Endothelial cell of umbilical vein (primary cell): ENCODE measurements around the gene CFC1. TPM values are rescaled to one million over a fixed set of nuclear protein-coding genes. Genes with fewer than 3 reads are reported as not detected.
"Not testable (repeated sequence)": the region's sequence is repeated elsewhere in the genome, so short reads cannot be mapped to it uniquely, and the experiment has no call there.

Experiments
- BruUV-seq: library from RNA; stranded (reverse); fragments of 400-500 nt; replicated peaks from 2 replicates; lab custom pipeline; 2021; lab: Mats Ljungman, UMichigan
- CTCF ChIA-PET: fragments of 300-600, 350-600 bp; sonication (Branson Sonifier 250); formaldehyde crosslinking; loops from one replicate; lab custom pipeline; 2021; ENCODE audit warnings: antibody characterized with exemption, inconsistent platforms; lab: Charles Lee
- POLR2A ChIA-PET: fragments of 300-600, 350-600 bp; sonication (Branson Sonifier 250); formaldehyde crosslinking; loops from one replicate; lab custom pipeline; 2021; ENCODE audit warnings: antibody characterized with exemption, inconsistent platforms; lab: Charles Lee
- DNase-seq: peaks from one replicate; pipeline ENCODE4 v3.0.0-alpha.2; 2011; ENCODE audit warnings: low read depth, low spot score
- FAIRE-seq: peaks from 2 replicates; lab custom pipeline; 2011; peaks lifted over from hg19 to GRCh38; lab: Jason Lieb, UNC
- H2AFZ ChIP-seq: 2 replicates; pipeline ENCODE4 v1.6.0; 2012; ENCODE audit warnings: low read depth, low read length, control low read depth, inconsistent platforms
- H3K27ac ChIP-seq: 2 replicates; pipeline ENCODE4 v1.5.1; 2011; ENCODE audit warnings: low read depth, mild to moderate bottlenecking, control low read depth, low read length, moderate library complexity; ENCODE audit not compliant: insufficient read depth
- H3K27me3 ChIP-seq, 2 experiments: 2 replicates each; pipeline versions ENCODE4 v1.6.0 to v1.6.1; 2011; ENCODE audit warnings: low read length in 2 of 2, mixed read lengths in 1 of 2; ENCODE audit not compliant: control insufficient read depth in 2 of 2, insufficient read depth in 2 of 2
- H3K36me3 ChIP-seq, 2 experiments: 2 replicates in 1 of 2; 3 replicates in 1 of 2; pipeline ENCODE4 v1.5.1; 2011; ENCODE audit warnings: low read length in 2 of 2, mild to moderate bottlenecking in 1 of 2, moderate library complexity in 1 of 2; ENCODE audit not compliant: control insufficient read depth in 2 of 2, insufficient read depth in 2 of 2; ENCODE audit errors: extremely low read depth in 1 of 2
- H3K4me1 ChIP-seq: 3 replicates; pipeline ENCODE4 v1.5.1; 2011; ENCODE audit warnings: mild to moderate bottlenecking, low read length; ENCODE audit not compliant: control insufficient read depth, insufficient read depth; ENCODE audit errors: extremely low read depth
- H3K4me2 ChIP-seq: 2 replicates; pipeline ENCODE4 v1.6.1; 2011; ENCODE audit warnings: low read length, control low read depth, mixed read lengths; ENCODE audit not compliant: insufficient read depth
- H3K4me3 ChIP-seq, 3 experiments: fragments of 200-600 bp in 1 of 3; sonication (generic), shearing (Covaris generic) in 1 of 3; replicated peaks in 1 of 3; 2 replicates each; pipeline ENCODE4 v1.5.1; 2011 to 2016; ENCODE audit warnings: control low read depth in 3 of 3, low read length in 3 of 3, mild to moderate bottlenecking in 2 of 3, inconsistent platforms in 1 of 3, low read depth in 1 of 3, moderate library complexity in 1 of 3; ENCODE audit not compliant: insufficient read depth in 1 of 3
- H3K79me2 ChIP-seq: 2 replicates; pipeline ENCODE4 v1.6.0; 2012; ENCODE audit warnings: low read length, inconsistent platforms; ENCODE audit not compliant: control insufficient read depth, insufficient read depth
- H3K9ac ChIP-seq: replicated peaks from 2 replicates; pipeline ENCODE3; 2011; ENCODE audit warnings: low read length, control low read depth; ENCODE audit not compliant: insufficient read depth; ENCODE audit errors: extremely low read depth
- H3K9me1 ChIP-seq: replicated peaks from 3 replicates; pipeline ENCODE4 v1.6.0; 2011; ENCODE audit warnings: mild to moderate bottlenecking, low read length; ENCODE audit not compliant: control insufficient read depth, insufficient read depth; ENCODE audit errors: extremely low read depth
- H3K9me3 ChIP-seq: replicated peaks from 2 replicates; pipeline ENCODE4 v1.5.1; 2012; ENCODE audit warnings: low read length, inconsistent platforms; ENCODE audit not compliant: control insufficient read depth, insufficient read depth
- H4K20me1 ChIP-seq: replicated peaks from 2 replicates; pipeline ENCODE3; 2011; ENCODE audit warnings: mild to moderate bottlenecking, low read length; ENCODE audit not compliant: control insufficient read depth, insufficient read depth; ENCODE audit errors: extremely low read depth
- dilution Hi-C: fragments of 300-500 bp; cut with MboI; formaldehyde crosslinking; loops from one replicate; pipeline ENCODE4 v1.15.0; 2019; ENCODE audit warnings: low sequenced_read_pairs; ENCODE audit not compliant: extremely low pct_ligation_motif_present
- intact Hi-C: fragments of 100-400 bp; cut with micrococcal nuclease; formaldehyde crosslinking; loops from one replicate; pipeline ENCODE4 v1.10.0; 2022
- polyA plus RNA-seq, 4 experiments: library from polyadenylated mRNA; depleted of rRNA in 3 of 4; stranded (reverse) in 3 of 4; unstranded in 1 of 4; fragments of >200 nt; gene quantifications; 2 replicates each; pipeline versions ENCODE4 v1.2.1 to v1.2.3, GENCODE V29; 2011 to 2012; ENCODE audit warnings: missing spikeins in 1 of 4
- total RNA-seq: library from RNA; stranded (reverse); gene quantifications from 2 replicates; pipeline ENCODE4 v1.2.3, GENCODE V29; 2021

The CFC1 gene
- total and polyA plus RNA-seq, 2 donors (not counting 3 experiments of a cell fraction or from before 2014, with no cell fraction given) = not detected

- H3K9ac ChIP-seq, CTCF ChIA-PET, H3K27ac ChIP-seq, FAIRE-seq, H2AFZ ChIP-seq, BruUV-seq, intact Hi-C loops, dilution Hi-C loops, POLR2A ChIA-PET, H3K4me3 ChIP-seq, H3K9me1 ChIP-seq, DNase-seq, H3K27me3 ChIP-seq, H3K4me2 ChIP-seq, H3K4me1 ChIP-seq, H3K36me3 ChIP-seq, H3K9me3 ChIP-seq, H3K79me2 ChIP-seq, H4K20me1 ChIP-seq: not testable (repeated sequence)
Observed at GRCh38 chr2:130590170-130590841, 9.1 kb downstream of the CFC1 start.

GRCh38 chr2:130588688-130589458 is 10.5 kb downstream of the CFC1 start:
- H3K9me1 ChIP-seq, H3K4me1 ChIP-seq, FAIRE-seq, H3K27me3 ChIP-seq, H3K27ac ChIP-seq, intact Hi-C loops, H3K9me3 ChIP-seq, POLR2A ChIA-PET, DNase-seq, H2AFZ ChIP-seq, H3K9ac ChIP-seq, dilution Hi-C loops, H3K79me2 ChIP-seq, H3K4me3 ChIP-seq, H3K36me3 ChIP-seq, CTCF ChIA-PET, H4K20me1 ChIP-seq, H3K4me2 ChIP-seq, BruUV-seq: not testable (repeated sequence)

- intact Hi-C loops, H3K27me3 ChIP-seq, BruUV-seq, CTCF ChIA-PET, H3K4me1 ChIP-seq, H3K27ac ChIP-seq, POLR2A ChIA-PET, H3K9me1 ChIP-seq, H2AFZ ChIP-seq, H3K4me2 ChIP-seq, H3K9me3 ChIP-seq, dilution Hi-C loops, H3K79me2 ChIP-seq, H4K20me1 ChIP-seq, H3K9ac ChIP-seq, H3K4me3 ChIP-seq, H3K36me3 ChIP-seq, DNase-seq: not testable (repeated sequence)
- peak; percentile 38 for FAIRE-seq
Observed at GRCh38 chr2:130584726-130585125, 14.6 kb downstream of the CFC1 start.

- FAIRE-seq, DNase-seq, intact Hi-C loops, POLR2A ChIA-PET, H3K9me3 ChIP-seq, H4K20me1 ChIP-seq, dilution Hi-C loops, H3K36me3 ChIP-seq, CTCF ChIA-PET, H3K9me1 ChIP-seq, H3K9ac ChIP-seq, H2AFZ ChIP-seq, H3K27ac ChIP-seq, H3K27me3 ChIP-seq, H3K4me2 ChIP-seq, H3K4me1 ChIP-seq, H3K79me2 ChIP-seq, H3K4me3 ChIP-seq, BruUV-seq: not testable (repeated sequence)
Observed at GRCh38 chr2:130583582-130583981, 15.8 kb downstream of the CFC1 start.
